GM18502 (cell line): ENCODE results near the gene TMPRSS13.
"Not testable (repeated sequence)": the region's sequence is repeated elsewhere in the genome, so short reads cannot be mapped to it uniquely, and the experiment has no call there.

ENCODE experiments used
- ATAC-seq: cut with Tn5 transposase; IDR thresholded peaks from one replicate; pipeline ENCODE4 v1.9.1; 2021; ENCODE audit warnings: mild to moderate bottlenecking; ENCODE audit not compliant: unreplicated experiment, poor library complexity

TMPRSS13 gene

GRCh38 chr11:117931331-117931950, 2.2 kb upstream of the TMPRSS13 start:
- no peak for ATAC-seq

- ATAC-seq, result no peak
Measured at GRCh38 chr11:117930668-117931330, 1.6 kb upstream of the TMPRSS13 start.

- ATAC-seq, result no peak
Measured at GRCh38 chr11:117929916-117930570, 841 bp upstream of the TMPRSS13 start.

GRCh38 chr11:117928446-117929141, 608 bp downstream of the TMPRSS13 start:
- ATAC-seq, result no peak

- no peak for ATAC-seq
Measured at GRCh38 chr11:117927926-117928325, 1.3 kb downstream of the TMPRSS13 start.

GRCh38 chr11:117926166-117926565, 3.0 kb downstream of the TMPRSS13 start:
- ATAC-seq, result not testable (repeated sequence)

GRCh38 chr11:117925198-117925925, 3.8 kb downstream of the TMPRSS13 start:
- ATAC-seq, result no peak

- ATAC-seq, result no peak
Measured at GRCh38 chr11:117924631-117925170, 4.5 kb downstream of the TMPRSS13 start.

GRCh38 chr11:117923773-117924172, 5.4 kb downstream of the TMPRSS13 start:
- no peak for ATAC-seq

GRCh38 chr11:117923275-117923674, 5.9 kb downstream of the TMPRSS13 start:
- no peak for ATAC-seq

- no peak for ATAC-seq
Measured at GRCh38 chr11:117921893-117922292, 7.3 kb downstream of the TMPRSS13 start.

- no peak for ATAC-seq
Measured at GRCh38 chr11:117921456-117921855, 7.7 kb downstream of the TMPRSS13 start.

- no peak for ATAC-seq
Measured at GRCh38 chr11:117919781-117920221, 9.4 kb downstream of the TMPRSS13 start.

- no peak for ATAC-seq
Measured at GRCh38 chr11:117919341-117919740, 9.9 kb downstream of the TMPRSS13 start.

GRCh38 chr11:117918366-117919255, 10.6 kb downstream of the TMPRSS13 start:
- ATAC-seq, result no peak

GRCh38 chr11:117917591-117918151, 11.5 kb downstream of the TMPRSS13 start:
- no peak for ATAC-seq

- no peak for ATAC-seq
Measured at GRCh38 chr11:117916956-117917355, 12.2 kb downstream of the TMPRSS13 start.

- ATAC-seq, result no peak
Measured at GRCh38 chr11:117915672-117916235, 13.4 kb downstream of the TMPRSS13 start.
